Measurements from ENCODE around the gene SGCD.

DNA sequence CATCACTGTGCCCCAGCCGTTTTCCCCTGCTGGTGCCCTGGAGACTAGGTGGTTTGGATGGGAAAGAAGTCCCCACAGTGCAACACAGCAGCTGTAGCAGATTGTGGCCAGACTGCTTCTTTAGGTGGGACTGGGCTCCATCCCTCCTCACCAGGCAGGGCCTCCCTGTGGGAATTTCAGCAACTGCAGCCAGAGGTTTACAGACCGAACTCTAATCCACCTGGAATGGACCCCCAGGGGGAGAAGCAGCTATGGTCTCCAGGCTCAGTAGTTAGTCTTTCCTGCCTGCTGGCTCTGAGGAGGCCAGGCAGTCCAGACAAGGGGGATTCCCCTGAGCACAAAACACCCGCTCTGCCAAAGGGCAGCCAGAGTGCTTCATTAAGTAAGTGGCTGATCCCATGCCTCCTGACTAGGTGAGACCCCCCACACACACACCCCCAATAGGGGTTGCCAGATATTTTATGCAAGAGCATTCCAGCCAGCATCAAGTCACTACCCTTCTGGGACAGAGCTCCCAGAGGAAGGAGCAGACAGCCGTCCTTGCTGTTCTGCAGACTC is 188.9 kb downstream of the SGCD start:
- TF ChIP-seq POLR2AphosphoS5 (IDR thresholded peaks at IDR 0.05; ENCODE audit: low read depth) (no peak), CTCF (IDR thresholded peaks at IDR 0.05; ENCODE audit: insufficient read depth, low read length) (no peak), REST (IDR thresholded peaks at IDR 0.05; ENCODE audit: insufficient replicate concordance, low read depth) (no peak)
